ENCODE measurements around the gene MTAP.

- TF ChIP-seq CTCF (IDR thresholded peaks at IDR 0.05) (no peak), POLR2A (IDR thresholded peaks at IDR 0.05) (no peak)
These were observed 102.3 kb downstream of the MTAP start for GRCh38 chr9:21904776-21905175.
